A549 (cell line): ENCODE measurements around the gene SMU1. TPM values are rescaled to one million over a fixed set of nuclear protein-coding genes. Genes with fewer than 3 reads are reported as not detected.
A peak's percentile ranks its signal among the peaks of the same experiment; 100 is the strongest.

ENCODE experiments used
- ATAC-seq, 2 experiments: fragments of 200-7000 bp in 1 of 2; fragments of >200 bp in 1 of 2; cut with Nextera tagmentation in 1 of 2; cut with Tn5 transposase in 1 of 2; 3 replicates each; pipeline versions ENCODE4 v1.8.0 to v1.9.1; 2018 to 2020; ENCODE audit warnings: mild to moderate bottlenecking in 1 of 2, moderate library complexity in 1 of 2
- CTCF ChIA-PET: fragments of 300-600 bp; sonication (Branson Sonifier 250); formaldehyde crosslinking; extraction: SDS; loops from one replicate; lab custom pipeline; 2021; ENCODE audit warnings: antibody characterized with exemption, inconsistent platforms; lab: Yijun Ruan, JAX
- POLR2A ChIA-PET: fragments of 350-600 bp; formaldehyde crosslinking; extraction: SDS; loops from one replicate; lab custom pipeline; 2021; ENCODE audit warnings: antibody characterized with exemption, inconsistent platforms; lab: Yijun Ruan, JAX
- DNase-seq, 2 experiments: peaks; one replicate each; pipeline versions ENCODE4 v3.0.0 to v3.0.0-alpha.2; 2011 to 2016; ENCODE audit warnings: low read depth in 1 of 2, low spot score in 1 of 2
- FAIRE-seq: peaks from 2 replicates; lab custom pipeline; 2011; peaks lifted over from hg19 to GRCh38; lab: Jason Lieb, UNC
- H3K27ac ChIP-seq, 2 experiments: fragments of >200 bp; sonication (Bioruptor Twin); formaldehyde crosslinking; 3 replicates each; pipeline ENCODE4 v1.5.1; 2016 to 2017
- H3K4me1 ChIP-seq: fragments of >200 bp; sonication (Bioruptor Twin); formaldehyde crosslinking; 3 replicates; pipeline ENCODE4 v1.6.1; 2016
- H3K4me2 ChIP-seq: fragments of >200 bp; sonication (Bioruptor Twin); formaldehyde crosslinking; 3 replicates; pipeline ENCODE4 v1.6.1; 2016
- H3K4me3 ChIP-seq: fragments of >200 bp; sonication (Bioruptor Twin); formaldehyde crosslinking; 3 replicates; pipeline ENCODE4 v1.5.1; 2016
- H3K9me3 ChIP-seq: fragments of >200 bp; sonication (Bioruptor Twin); formaldehyde crosslinking; 3 replicates; pipeline ENCODE4 v1.6.1; 2016
- EHF ChIP-seq: fragments of 250-450 bp; sonication (Bioruptor Pico); IDR thresholded peaks from 2 replicates; pipeline ENCODE4 v1.5.0; 2020; ENCODE audit warnings: mild to moderate bottlenecking
- FOSL2 ChIP-seq, 2 experiments: fragments of 450-650 bp in 1 of 2; fragments of >200 bp in 1 of 2; sonication (Bioruptor Twin) in 1 of 2; formaldehyde crosslinking; IDR thresholded peaks; 2 replicates each; pipeline versions ENCODE4 v1.5.0 to v1.6.1; 2016 to 2020; ENCODE audit warnings: mild to moderate bottlenecking in 1 of 2, moderate library complexity in 1 of 2
- GATA3 ChIP-seq: IDR thresholded peaks from 2 replicates; pipeline ENCODE4 v1.6.1; 2012; ENCODE audit warnings: borderline replicate concordance
- HDAC2 ChIP-seq: fragments of 200-600 bp; sonication (generic); IDR thresholded peaks from 2 replicates; pipeline ENCODE4 v1.6.1; 2016
- HOXA7 ChIP-seq: fragments of 250-450 bp; sonication (Bioruptor Pico); IDR thresholded peaks from 2 replicates; pipeline ENCODE4 v1.5.0; 2020; ENCODE audit warnings: mild to moderate bottlenecking, moderate library complexity
- HOXB13 ChIP-seq: fragments of 250-450 bp; sonication (Bioruptor Pico); IDR thresholded peaks from 2 replicates; pipeline ENCODE4 v1.5.0; 2020; ENCODE audit warnings: low read depth, mild to moderate bottlenecking, moderate library complexity
- JUN ChIP-seq, 2 experiments: fragments of >200 bp; sonication (Bioruptor Twin); formaldehyde crosslinking; IDR thresholded peaks; 2 replicates in 1 of 2; 3 replicates in 1 of 2; pipeline ENCODE4 v1.6.1; 2016 to 2017
- JUNB ChIP-seq: fragments of >200 bp; sonication (Bioruptor Twin); formaldehyde crosslinking; IDR thresholded peaks from 2 replicates; pipeline ENCODE4 v1.6.1; 2016
- NFE2L2 ChIP-seq: fragments of 150-350 bp; conservative IDR thresholded peaks from 2 replicates; pipeline ENCODE4 v1.6.1; 2014; ENCODE audit warnings: low read length
- NPAS2 ChIP-seq: fragments of 250-450 bp; sonication (Bioruptor Pico); IDR thresholded peaks from 2 replicates; pipeline ENCODE4 v1.8.0; 2022; ENCODE audit warnings: mild to moderate bottlenecking, moderate library complexity, borderline replicate concordance
- NR3C1 ChIP-seq: fragments of >200 bp; sonication (Bioruptor Twin); formaldehyde crosslinking; IDR thresholded peaks from 3 replicates; pipeline ENCODE4 v1.6.1; 2017
- PHF8 ChIP-seq: fragments of 200-600 bp; sonication (generic); IDR thresholded peaks from 2 replicates; pipeline ENCODE4 v1.6.1; 2016; ENCODE audit warnings: low read depth, mild to moderate bottlenecking, antibody characterized with exemption, moderate library complexity, borderline replicate concordance
- POLR2AphosphoS2 ChIP-seq: conservative IDR thresholded peaks from 2 replicates; pipeline ENCODE4 v1.6.1; 2012; ENCODE audit warnings: low read length, improper control_type of control experiment, inconsistent platforms
- RAD21 ChIP-seq, 2 experiments: fragments of >200 bp in 1 of 2; sonication (Bioruptor Twin) in 1 of 2; formaldehyde crosslinking in 1 of 2; IDR thresholded peaks in 1 of 2; conservative IDR thresholded peaks in 1 of 2; 2 replicates in 1 of 2; 3 replicates in 1 of 2; pipeline ENCODE4 v1.6.1; 2012 to 2018; ENCODE audit warnings: inconsistent platforms in 1 of 2
- REST ChIP-seq: fragments of 200-600 bp; sonication (generic); IDR thresholded peaks from 2 replicates; pipeline ENCODE4 v1.6.1; 2016; ENCODE audit warnings: antibody characterized with exemption, mild to moderate bottlenecking, moderate library complexity
- RFX5 ChIP-seq: fragments of 450-650 bp; IDR thresholded peaks from 2 replicates; pipeline ENCODE4 v1.7.1; 2014; ENCODE audit warnings: antibody characterized with exemption, mild to moderate bottlenecking, moderate library complexity
- RNF2 ChIP-seq: fragments of 200-600 bp; sonication (generic); IDR thresholded peaks from 2 replicates; pipeline ENCODE4 v1.6.1; 2016; ENCODE audit warnings: low read depth, mild to moderate bottlenecking, antibody characterized with exemption, moderate library complexity, borderline replicate concordance
- SMC3 ChIP-seq: fragments of >200 bp; sonication (Bioruptor Twin); formaldehyde crosslinking; IDR thresholded peaks from 3 replicates; pipeline ENCODE4 v1.6.1; 2018; ENCODE audit warnings: inconsistent platforms
- TFCP2L1 ChIP-seq: fragments of 250-450 bp; sonication (Bioruptor Pico); IDR thresholded peaks from 2 replicates; pipeline ENCODE4 v1.5.0; 2021; ENCODE audit warnings: mild to moderate bottlenecking
- TP53 ChIP-seq: fragments of 250-450 bp; sonication (Bioruptor Pico); IDR thresholded peaks from 2 replicates; pipeline ENCODE4 v1.5.0; 2021; ENCODE audit warnings: mild to moderate bottlenecking, moderate library complexity
- ZFP36 ChIP-seq: fragments of 450-650 bp; IDR thresholded peaks from 2 replicates; pipeline ENCODE4 v1.6.1; 2014; ENCODE audit warnings: borderline replicate concordance; ENCODE audit not compliant: partially characterized antibody
- ZNF302 ChIP-seq: fragments of 250-450 bp; sonication (Bioruptor Pico); IDR thresholded peaks from 2 replicates; pipeline ENCODE4 v1.9.0; 2021; ENCODE audit warnings: inconsistent platforms, mild to moderate bottlenecking, moderate library complexity
- ZSCAN20 ChIP-seq: fragments of 250-450 bp; sonication (Bioruptor Pico); IDR thresholded peaks from 2 replicates; pipeline ENCODE4 v1.8.0; 2022; ENCODE audit warnings: mild to moderate bottlenecking, moderate library complexity
- WGBS: methylation state at CpG from one replicate; pipeline ENCODE4 v1.1.6; 2017; ENCODE audit errors: missing lambda C conversion rate; 5-methylcytosine and 5-hydroxymethylcytosine counted together
- polyA plus RNA-seq, 4 experiments: library from polyadenylated mRNA; depleted of rRNA in 3 of 4; stranded (reverse); fragments of >200 nt; fragmentation: RNase III in 1 of 4; extraction: RNeasy Plus Mini Kit Qiagen cat#74134 plus additional on column Dnase treatment in 1 of 4; gene quantifications; 2 replicates in 3 of 4; 3 replicates in 1 of 4; pipeline ENCODE4 v1.2.3, GENCODE V29; 2011 to 2017

SMU1 gene
- polyA plus RNA-seq, 2 of the 4 experiments (the other 2 are of a cell fraction) = 25.0 to 26.0 TPM

DNA sequence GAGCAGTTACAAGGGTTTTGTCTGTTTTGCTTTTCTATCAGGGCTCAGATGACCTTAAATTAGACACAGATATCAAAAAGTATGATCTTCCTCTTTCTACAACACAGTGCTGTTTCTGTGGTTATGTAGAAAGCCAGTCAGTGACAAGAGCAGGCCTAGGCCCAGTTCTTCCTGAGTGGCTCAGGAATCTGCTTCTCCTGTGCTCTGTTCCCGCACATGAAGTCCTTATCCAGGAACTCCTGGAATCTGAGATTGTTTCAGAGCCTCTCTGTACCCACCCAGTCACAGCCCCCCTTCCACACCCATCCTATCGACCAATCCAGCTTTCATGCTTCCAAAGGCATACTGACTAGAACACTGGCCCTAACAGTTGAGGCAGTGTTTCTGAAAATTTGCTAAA lies 40.4 kb upstream of the SMU1 start:
- no peak overlapping the region for H3K4me3 ChIP-seq
- POLR2A ChIA-PET = interaction anchor here (0.6 kb wide), 1 partner anchor 122 kb away, joined by 3 read pairs; no protein-coding TSS in a partner anchor
- whole genome bisulfite sequencing = 87% methylated on average over 2 of the region's 2 CpGs
- ATAC-seq (no peak), DNase-seq (no peak), FAIRE-seq (no peak)
- TF ChIP-seq GATA3 (no peak), NR3C1 (no peak), HOXA7 (CRISPR knock-in tag) (no peak), NFE2L2 (no peak), ZFP36 (no peak), RNF2 (no peak), HDAC2 (no peak)
- TF ChIP-seq, all 56 proteins: peak for 0
- peaks cover 15% of the 10 kb centered on the region for H3K4me1 ChIP-seq
- no peak overlapping the region for H3K4me2 ChIP-seq
- H3K9me3 ChIP-seq = no peaks in the 10 kb centered on the region
- CTCF ChIA-PET = interaction anchor here (0.6 kb wide), 2 partner anchors 58 to 77 kb away, joined by 3 read pairs; no protein-coding TSS in a partner anchor
- H3K27ac ChIP-seq = peak overlapping the region in 1 of 2 experiments; percentile 20; a peak in 1 of 6 replicates

- TF ChIP-seq NPAS2 (CRISPR knock-in tag) (no peak), SMC3 (no peak), RAD21 (conservative IDR thresholded peaks at IDR 0.05 in 1 of 2, IDR thresholded peaks at IDR 0.05 in 1 of 2) (no peak), ZFP36 (no peak), JUN (IDR thresholded peaks at IDR 0.05) (no peak), JUNB (no peak), TP53 (CRISPR knock-in tag) (no peak), POLR2AphosphoS2 (no peak), ZSCAN20 (CRISPR knock-in tag) (no peak), EHF (CRISPR knock-in tag) (no peak), RFX5 (no peak), TFCP2L1 (CRISPR knock-in tag) (no peak), FOSL2 (IDR thresholded peaks at IDR 0.05) (no peak), FOSL2 (CRISPR knock-in tag; IDR thresholded peaks at IDR 0.05) (no peak), ZNF302 (no peak), PHF8 (no peak), REST (no peak), HOXB13 (CRISPR knock-in tag) (no peak)
- TF ChIP-seq, all 56 proteins: peak for 0
- Histone ChIP-seq H3K27ac (no peak overlapping the region), H3K4me1 (peaks cover 15% of the 10 kb centered on the region), H3K4me3 (no peak overlapping the region), H3K9me3 (no peaks in the 10 kb centered on the region), H3K4me2 (no peak overlapping the region)
- ChIA-PET POLR2A (no interaction called here), CTCF (interaction anchor here (1.9 kb wide), 1 partner anchor 111 kb away, joined by 5 read pairs; no protein-coding TSS in a partner anchor)
- ATAC-seq (no peak; a peak in 2 of 6 replicates), DNase-seq (no peak), FAIRE-seq (peak; percentile 7)
- 90% methylated on average over 3 of the region's 3 CpGs for WGBS
Observed at GRCh38 chr9:33114746-33115145, 38.3 kb upstream of the SMU1 start.
